GM04503 (cell line): ENCODE data around the gene ATOX1.

Experiments
- DNase-seq: peaks from one replicate; pipeline ENCODE4 v3.0.0-alpha.2; 2012; ENCODE audit warnings: low read depth

ATOX1 gene

GRCh38 chr5:151770383-151771258, 12.2 kb upstream of the ATOX1 start:
- DNase-seq: no peak

- DNase-seq: no peak
These were observed 8.5 kb upstream of the ATOX1 start for GRCh38 chr5:151766975-151767374.

DNA sequence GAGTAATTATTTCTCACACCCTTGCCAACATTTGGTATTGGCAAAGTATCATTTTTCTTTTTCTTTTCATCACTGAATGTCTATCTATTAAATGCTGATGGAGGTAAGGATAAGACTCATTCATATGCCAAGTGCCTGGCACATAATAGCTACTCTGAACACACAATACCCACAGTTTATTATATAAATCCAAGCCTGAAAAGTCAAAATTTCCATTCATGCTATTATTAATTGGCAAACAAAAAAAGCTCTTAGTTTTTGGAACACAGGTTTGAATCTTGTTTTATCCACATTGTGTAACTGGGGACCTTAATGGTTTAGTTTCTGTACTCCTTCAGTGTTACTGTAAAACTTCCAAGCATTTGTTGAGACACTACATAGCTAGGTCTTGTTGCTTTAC, 6.4 kb upstream of the ATOX1 start:
- no peak for DNase-seq

DNA sequence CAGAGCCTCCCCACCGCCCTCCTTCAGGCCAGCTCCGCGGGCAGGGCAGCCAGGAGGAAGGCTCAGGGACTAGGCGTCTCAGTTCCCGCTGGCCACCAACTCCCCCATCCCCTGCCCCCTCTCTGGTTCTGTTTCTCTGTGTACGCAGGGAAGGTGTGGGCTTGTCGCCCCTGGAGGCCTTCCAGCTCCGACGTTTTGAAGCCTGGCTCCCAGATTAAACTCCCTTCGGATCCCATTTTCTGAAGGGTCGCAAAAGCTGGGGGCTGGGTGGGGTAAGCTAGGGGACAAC, 346 bp downstream of the ATOX1 start:
- DNase-seq: no peak

DNA sequence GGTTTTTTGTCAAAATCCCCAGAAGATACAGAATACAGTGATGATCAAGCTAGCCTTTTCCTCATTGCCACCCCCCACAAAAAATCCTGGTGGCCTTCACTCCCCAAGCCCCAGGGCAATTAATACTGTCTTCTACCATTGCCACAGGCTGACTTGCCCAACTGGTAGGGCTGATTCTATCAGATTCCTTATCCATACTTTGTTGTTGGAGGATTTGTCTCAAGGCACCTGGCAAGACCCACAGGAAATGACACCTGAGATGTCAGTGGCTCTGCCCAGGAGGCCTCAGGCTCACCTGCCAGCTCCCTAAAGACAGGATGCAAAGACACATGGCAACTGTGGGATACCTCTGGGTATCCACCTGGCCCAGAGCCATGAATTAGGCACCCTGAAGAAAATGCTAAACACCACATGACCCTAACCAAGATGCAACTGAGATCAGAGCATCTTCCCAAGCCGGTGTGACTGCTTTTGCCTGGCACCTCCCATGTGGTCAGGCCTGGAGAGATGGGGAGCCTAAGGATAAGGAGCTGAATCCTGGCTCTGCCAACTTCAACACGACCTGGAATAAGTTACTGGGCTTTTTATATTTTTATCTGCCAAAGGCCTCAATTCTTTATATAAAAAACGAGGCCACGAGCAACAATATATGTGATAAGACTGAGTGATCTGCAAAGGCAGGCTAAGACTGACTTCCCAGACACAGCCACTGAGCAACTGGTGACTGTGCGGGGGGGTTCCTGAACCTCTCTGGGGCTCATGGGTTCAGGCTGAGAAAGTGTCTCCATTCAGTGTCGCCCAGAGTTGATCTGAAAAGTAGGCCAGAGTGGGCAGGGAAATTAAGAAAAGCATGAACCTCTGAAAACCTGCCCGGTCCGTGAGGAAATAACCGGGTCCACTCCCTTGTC, 944 bp downstream of the ATOX1 start:
- DNase-seq: no peak

GRCh38 chr5:151755383-151755782, 3.0 kb downstream of the ATOX1 start:
- DNase-seq: no peak

GRCh38 chr5:151751593-151751992, 6.8 kb downstream of the ATOX1 start:
- no peak for DNase-seq

DNA sequence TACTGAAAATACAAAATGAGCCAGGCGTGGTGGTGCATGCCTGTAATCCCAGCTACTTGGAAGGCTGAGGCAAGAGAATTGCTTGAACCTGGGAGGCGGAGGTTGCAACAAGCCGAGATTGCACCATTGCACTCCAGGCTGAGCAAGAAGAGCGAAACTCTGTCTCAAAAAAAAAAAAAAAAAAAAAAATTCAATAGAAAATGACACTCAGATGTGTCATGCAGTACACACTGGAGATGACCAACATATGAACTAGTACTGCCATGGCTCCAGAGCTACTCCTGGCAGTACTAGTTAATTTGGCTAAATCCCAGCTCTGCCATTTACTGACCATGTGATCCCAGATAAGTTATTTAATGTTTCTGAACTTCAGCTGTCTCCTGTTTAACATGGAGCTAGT, 7.3 kb downstream of the ATOX1 start:
- DNase-seq: peak; percentile 55

DNA sequence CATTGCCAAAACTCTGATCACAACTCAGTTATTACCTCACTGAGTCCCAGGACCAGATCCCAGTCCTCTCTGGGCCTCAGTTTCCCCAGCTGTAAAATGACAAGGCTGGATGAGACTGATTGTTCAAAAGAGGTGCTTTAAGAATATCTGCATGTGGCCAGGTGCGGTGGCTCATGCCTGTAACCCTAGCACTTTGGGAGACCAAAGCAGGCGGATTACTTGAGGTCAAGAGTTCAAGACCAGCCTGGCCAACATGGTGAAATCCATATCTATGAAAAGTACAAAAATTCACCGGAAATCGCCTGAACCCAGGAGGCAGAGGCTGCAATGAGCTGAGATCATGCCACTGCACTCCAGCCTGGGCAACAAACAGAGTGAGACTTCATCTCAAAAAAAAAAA, 8.3 kb downstream of the ATOX1 start:
- DNase-seq: no peak

- peak; percentile 58 for DNase-seq
These were observed 13.2 kb downstream of the ATOX1 start for GRCh38 chr5:151745071-151745705.

GRCh38 chr5:151743530-151743929, 14.9 kb downstream of the ATOX1 start:
- DNase-seq: no peak

- DNase-seq: no peak
These were observed 15.5 kb downstream of the ATOX1 start for GRCh38 chr5:151742870-151743294.

- DNase-seq: no peak
These were observed 16.6 kb downstream of the ATOX1 start for GRCh38 chr5:151741678-151742423.

GRCh38 chr5:151740958-151741373, 17.5 kb downstream of the ATOX1 start:
- peak; percentile 64 for DNase-seq

DNA sequence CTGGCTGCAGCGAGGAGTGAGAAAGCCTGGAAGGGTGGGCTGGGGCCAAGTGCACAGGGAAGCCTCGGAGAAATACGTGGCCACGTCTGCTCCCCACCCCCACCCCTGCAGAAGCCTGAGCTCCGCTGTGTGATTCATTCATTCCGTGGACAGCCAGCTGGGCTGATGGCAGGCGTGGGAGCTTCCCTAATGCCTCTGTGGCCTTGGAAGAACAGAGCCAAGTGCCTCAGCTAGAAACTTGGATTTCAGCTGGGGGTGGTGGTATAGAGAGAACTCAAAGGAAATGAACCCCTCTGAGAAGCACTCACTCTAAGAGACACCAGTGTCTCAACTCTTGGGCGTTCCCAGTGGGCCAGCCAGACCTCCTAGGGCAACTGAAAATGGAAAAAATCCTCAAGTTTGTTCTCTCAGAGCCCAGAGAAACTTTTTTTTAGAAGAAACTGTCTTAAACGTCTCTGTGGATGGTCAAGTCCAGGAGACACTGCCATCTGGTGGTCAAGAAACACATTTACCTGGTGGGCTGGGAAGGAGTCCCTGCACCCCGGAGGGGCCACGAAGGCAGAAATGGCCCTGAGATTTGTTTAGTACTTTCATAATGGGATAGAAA, 18.0 kb downstream of the ATOX1 start:
- DNase-seq: peak; percentile 87

DNA sequence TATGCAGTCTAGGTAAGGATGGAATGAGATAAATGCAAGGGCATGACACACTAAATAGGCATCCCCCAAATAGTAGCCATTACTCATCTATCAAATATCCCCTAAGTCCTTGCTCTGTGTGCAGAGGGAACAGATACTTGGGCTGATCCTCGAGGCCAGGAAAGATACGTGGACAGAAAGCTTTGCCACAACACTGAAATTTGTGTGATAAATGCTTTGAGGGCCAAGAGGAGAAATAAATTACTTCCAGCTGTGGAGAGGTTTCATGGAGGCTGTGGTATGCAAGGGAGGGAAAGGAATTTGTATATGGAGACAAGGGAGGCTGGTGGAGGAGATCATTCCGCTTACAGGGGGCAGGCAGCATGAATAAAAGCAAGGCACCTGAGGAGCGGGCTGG, 18.5 kb downstream of the ATOX1 start:
- peak; percentile 97 for DNase-seq

DNA sequence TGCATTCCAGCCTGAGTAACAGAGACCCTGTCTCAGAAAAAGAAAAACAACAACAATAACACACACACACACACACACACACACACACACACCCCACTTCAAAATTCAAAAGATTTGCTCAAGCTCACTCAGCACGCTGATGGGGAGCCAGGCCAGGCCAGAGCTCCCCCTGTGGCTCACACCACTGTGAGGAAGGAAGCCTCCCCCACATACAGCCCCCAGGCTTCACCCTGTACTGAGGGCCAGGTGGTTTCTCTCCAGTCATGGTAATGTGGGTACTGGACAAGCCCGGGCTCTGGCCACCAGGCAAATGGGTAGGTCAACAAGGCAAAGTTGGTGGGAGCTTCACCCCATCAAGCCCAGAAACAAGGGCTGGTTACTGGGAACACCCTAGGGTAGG, 19.0 kb downstream of the ATOX1 start:
- DNase-seq: no peak

GRCh38 chr5:151738125-151738848, 20.1 kb downstream of the ATOX1 start:
- DNase-seq: no peak

GRCh38 chr5:151737431-151737830, 21.0 kb downstream of the ATOX1 start:
- no peak for DNase-seq

DNA sequence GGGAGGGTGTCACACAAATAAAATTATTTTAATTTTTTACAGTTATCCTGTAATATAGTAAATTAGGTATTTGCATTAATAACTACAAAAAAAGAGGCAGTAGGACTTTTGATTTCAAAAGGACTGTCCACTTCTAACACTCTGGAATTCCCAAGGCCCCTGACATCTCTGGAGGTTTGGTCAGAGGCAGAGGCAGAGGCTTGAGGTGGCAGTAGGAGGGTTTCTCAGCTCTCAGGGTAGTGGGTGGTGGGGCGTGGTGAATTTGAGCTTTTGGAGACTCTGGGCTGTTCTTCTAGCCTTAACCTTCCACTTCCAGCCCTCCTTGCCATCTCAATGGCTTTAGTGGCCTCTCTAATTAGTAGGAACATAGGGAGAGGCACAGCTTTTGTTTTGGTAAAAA, 22.8 kb downstream of the ATOX1 start:
- no peak for DNase-seq

GRCh38 chr5:151734064-151734408, 24.4 kb downstream of the ATOX1 start:
- no peak for DNase-seq
